DMS 273 (cell line): ENCODE measurements around the gene PNCK.

Source experiments
- DNase-seq: peaks from one replicate; lab custom pipeline; 2025; ENCODE audit not compliant: unreplicated experiment; lab: John Stamatoyannopoulos, UW

The PNCK gene

DNA sequence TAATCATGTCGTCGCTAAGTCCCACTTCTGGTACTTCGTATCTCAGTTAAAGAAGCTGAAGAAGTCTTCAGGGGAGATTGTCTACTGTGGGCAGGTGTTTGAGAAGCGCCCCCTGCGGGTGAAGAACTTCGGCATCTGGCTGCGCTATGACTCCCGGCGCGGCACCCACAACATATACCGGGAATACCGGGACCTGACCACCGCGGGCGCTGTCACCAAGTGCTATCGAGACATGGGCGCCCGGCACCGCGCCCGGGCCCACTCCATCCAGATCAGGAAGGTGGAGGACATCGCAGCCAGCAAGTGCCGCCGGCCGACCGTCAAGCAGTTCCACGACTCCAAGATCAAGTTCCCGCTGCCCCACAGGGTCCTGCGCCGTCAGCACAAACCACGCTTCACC, 11.3 kb downstream of the PNCK start:
- peak; percentile 45 for DNase-seq

DNA sequence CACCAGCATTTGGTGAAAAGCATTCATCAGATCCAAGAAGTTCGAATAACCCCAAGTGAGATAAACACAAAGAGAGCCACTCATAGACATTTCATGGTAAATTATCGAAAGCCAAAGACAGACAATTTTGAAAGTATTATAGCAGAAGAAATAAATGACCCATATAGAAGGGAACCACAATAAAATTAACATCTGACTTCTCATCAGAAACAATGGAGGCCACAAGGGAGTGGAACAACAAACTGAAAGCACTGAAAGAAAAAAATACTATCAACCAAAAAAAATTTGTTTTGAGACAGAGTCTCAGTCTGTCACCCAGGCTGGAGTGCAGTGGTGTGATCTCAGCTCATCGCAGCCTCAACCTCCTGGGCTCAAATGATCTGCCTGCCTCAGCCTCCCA, 14.3 kb downstream of the PNCK start:
- no peak for DNase-seq

GRCh38 chrX:153657161-153657560, 16.5 kb downstream of the PNCK start:
- no peak for DNase-seq

- no peak for DNase-seq
These were observed 20.1 kb downstream of the PNCK start for GRCh38 chrX:153653556-153653955.

DNA sequence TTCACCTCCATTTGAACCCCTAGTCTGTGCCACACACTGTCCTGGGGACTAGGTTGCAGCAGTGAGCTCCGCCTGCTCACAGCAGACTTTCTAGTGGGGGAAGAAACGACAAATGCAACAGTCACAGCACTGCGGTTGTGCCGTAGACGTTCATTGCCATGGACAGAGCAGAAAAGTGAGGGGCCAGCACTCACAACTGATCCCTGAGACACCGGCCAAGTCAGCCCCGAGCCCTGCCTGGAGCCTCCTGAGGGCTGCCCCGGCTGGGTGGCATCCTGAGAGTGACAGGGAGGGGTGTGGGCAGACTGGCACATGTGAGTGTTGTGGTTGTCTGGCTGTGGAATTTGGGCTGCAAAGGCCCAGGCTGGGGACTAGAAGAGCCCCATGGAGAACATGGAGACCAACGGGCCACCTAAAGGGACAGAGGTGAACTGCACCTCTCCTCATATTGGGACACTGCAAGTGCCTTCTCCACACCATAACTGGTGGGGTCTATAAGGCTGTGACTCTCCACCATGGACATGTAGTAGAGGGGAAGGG, 22.0 kb downstream of the PNCK start:
- peak; percentile 58 for DNase-seq

DNA sequence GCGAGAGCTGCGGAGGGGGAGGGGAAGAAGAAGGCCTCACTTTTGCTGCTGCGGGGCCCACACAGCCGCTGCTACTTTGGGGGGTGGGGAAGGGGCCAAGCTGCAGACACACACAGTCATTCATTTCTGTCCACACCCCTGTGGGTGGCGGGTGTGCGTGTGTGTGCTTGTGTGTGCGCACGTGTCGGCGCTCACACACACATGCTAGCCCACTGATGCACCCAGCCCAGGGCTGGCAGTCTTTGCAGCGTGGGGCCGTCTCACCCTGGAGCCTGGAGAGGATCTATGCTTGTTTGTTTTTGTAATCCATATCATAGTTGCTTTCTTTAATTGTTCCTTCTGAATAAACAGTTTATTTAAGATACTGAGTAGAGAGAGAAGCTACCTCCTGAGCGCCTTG, 22.7 kb downstream of the PNCK start:
- no peak for DNase-seq

DNA sequence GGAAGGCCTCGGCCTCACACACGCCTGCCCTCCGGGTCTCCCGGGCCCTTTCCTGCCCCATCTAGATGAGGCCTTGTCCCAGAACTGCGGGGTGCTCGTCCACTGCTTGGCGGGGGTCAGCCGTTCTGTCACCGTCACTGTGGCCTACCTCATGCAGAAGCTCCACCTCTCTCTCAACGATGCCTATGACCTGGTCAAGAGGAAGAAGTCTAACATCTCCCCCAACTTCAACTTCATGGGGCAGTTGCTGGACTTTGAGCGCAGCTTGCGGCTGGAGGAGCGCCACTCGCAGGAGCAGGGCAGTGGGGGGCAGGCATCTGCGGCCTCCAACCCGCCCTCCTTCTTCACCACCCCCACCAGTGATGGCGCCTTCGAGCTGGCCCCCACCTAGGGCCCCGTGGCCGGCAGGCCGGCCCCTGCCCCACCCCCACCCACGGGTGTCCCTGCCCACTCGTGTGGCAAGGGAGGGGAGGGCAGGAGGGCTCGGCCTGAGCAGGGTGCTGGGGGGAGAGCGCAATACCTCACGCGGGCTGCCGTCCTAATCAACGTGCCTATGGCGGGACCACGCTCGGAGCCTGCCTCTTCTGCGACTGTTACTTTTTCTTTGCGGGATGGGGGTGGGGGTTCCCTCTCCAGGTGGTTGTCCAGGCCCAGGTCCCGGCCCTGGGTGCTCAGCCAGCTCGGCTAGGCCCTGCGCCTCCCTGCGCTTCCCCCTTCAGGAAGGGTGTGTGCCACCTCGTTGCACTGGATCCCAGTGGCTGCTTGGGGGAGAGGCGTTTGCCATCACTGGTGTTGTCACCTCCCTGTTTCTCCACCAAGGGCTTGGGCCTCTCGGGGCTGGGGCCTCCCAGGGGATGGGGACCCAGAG, 23.5 kb downstream of the PNCK start:
- no peak for DNase-seq

- DNase-seq: peak; percentile 81
These were observed 24.3 kb downstream of the PNCK start for GRCh38 chrX:153649178-153649914.

- no peak for DNase-seq
These were observed 25.0 kb downstream of the PNCK start for GRCh38 chrX:153648358-153649177.

- DNase-seq: no peak
These were observed 25.9 kb downstream of the PNCK start for GRCh38 chrX:153647461-153648357.

- peak; percentile 79 for DNase-seq
These were observed 26.8 kb downstream of the PNCK start, which contains the start of gene DUSP9 for GRCh38 chrX:153646620-153647373. Gene DUSP9, plus strand, starts transcription at chrX:153647203. Its CDS starts 751 bp downstream, at chrX:153647954.

- no peak for DNase-seq
These were observed 27.6 kb downstream of the PNCK start for GRCh38 chrX:153645921-153646488.

DNA sequence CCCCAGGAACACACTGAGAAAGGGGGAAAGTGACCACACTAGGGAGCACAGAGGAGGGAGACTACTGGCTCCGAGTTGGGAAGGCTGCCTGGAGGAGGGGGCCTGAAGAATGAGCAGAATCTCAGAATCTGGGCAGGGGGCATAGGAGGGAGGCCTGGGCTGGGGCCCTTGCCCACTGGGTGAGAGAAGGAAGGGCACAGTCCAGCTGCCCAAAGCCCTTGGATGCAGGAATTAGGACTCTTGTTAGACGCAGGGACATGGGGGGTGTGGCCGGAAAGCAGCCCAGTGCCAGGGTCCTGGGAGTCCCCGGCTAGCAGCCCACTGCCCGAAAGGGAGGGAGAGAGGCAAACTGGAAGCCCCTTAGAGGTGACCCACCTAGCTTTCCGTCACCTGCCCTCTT, 28.5 kb downstream of the PNCK start:
- no peak for DNase-seq

GRCh38 chrX:153644356-153645125, 29.1 kb downstream of the PNCK start:
- DNase-seq: peak; percentile 52

DNA sequence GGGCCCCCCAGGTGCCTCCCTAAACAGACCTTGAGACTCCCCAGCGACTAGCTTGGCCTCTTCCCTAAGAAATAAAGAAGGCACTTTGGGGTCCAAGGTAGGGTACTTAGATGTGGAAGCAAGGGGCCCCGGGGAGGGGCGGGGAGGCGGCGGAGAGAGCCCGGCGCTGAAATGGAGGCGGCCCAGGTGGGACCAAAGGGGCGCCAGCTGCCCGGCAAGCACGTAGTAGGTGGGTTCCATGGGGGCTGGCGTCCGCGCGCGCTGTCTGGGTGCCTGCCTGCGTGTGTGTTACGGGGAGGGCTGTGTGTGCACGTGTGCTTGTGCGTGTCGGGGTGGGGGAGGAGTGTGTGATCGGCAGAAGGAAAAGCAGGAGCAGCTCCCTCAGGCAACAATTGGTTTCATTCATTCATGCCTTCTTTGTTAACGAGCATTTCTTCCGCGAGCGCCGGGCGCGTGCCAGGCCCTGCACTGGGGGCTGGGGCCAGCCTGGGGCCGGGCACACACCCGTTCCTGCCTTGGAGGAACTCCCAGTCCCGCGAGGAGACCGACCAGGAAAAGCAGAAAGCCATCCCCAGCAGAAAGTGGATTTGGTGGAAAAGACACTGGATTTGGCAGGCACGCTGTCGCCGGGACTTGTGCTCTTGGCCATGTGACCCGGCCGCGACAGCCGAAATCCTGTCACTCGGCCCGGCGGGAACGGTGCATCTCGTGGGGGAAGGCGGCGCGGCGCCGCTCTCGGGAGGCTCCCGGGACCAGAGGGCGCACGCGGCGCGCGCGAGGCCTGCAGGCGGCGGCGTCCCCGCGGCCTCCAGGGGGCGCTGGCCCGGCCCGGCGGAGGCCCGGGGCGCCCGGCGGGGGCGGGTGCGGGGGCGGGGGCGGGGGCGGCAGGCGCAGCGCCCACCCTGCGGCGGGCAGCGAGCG, 29.9 kb downstream of the PNCK start:
- DNase-seq: peak; percentile 69

GRCh38 chrX:153642655-153643430, 30.8 kb downstream of the PNCK start:
- peak; percentile 45 for DNase-seq
